SK-N-MC (cell line): ENCODE data around the gene C10orf62.

ENCODE experiments used
- DNase-seq: peaks from one replicate; pipeline ENCODE4 v3.0.0-alpha.2; 2011; ENCODE audit warnings: low read depth, low spot score
- H3K27ac ChIP-seq: fragments of 200-600 bp; sonication (generic); 2 replicates; pipeline ENCODE4 v1.5.1; 2016; ENCODE audit warnings: mixed run types
- H3K36me3 ChIP-seq: fragments of 200-600 bp; sonication (generic); 2 replicates; pipeline ENCODE4 v1.6.1; 2017; ENCODE audit warnings: antibody characterized with exemption, low read length, mixed read lengths; ENCODE audit not compliant: insufficient read depth
- H3K4me3 ChIP-seq: fragments of 200-600 bp; sonication (generic); 2 replicates; pipeline ENCODE4 v1.5.1; 2016
- H3K9ac ChIP-seq: fragments of 200-600 bp; sonication (generic); 2 replicates; pipeline ENCODE4 v1.8.0; 2017; ENCODE audit warnings: mixed run types, mixed read lengths; ENCODE audit not compliant: insufficient read length
- H3K9me3 ChIP-seq: fragments of 200-600 bp; sonication (generic); 2 replicates; pipeline ENCODE4 v1.6.1; 2017; ENCODE audit warnings: low read depth, mild to moderate bottlenecking, antibody characterized with exemption, low read length, moderate library complexity, mixed read lengths
- EZH2 ChIP-seq: fragments of 200-600 bp; sonication (generic); IDR thresholded peaks from one replicate; pipeline ENCODE4 v1.6.1; 2017; ENCODE audit warnings: antibody characterized with exemption
- FOXP2 ChIP-seq: optimal IDR thresholded peaks from 2 replicates; pipeline ENCODE3; 2011; ENCODE audit warnings: mild to moderate bottlenecking, moderate library complexity; ENCODE audit not compliant: insufficient read depth; ENCODE audit errors: extremely low read length, control extremely low read depth
- POLR2AphosphoS5 ChIP-seq: IDR thresholded peaks from 2 replicates; pipeline ENCODE4 v1.6.1; 2012; ENCODE audit warnings: mild to moderate bottlenecking, low read depth, low read length, borderline replicate concordance

The C10orf62 gene

DNA sequence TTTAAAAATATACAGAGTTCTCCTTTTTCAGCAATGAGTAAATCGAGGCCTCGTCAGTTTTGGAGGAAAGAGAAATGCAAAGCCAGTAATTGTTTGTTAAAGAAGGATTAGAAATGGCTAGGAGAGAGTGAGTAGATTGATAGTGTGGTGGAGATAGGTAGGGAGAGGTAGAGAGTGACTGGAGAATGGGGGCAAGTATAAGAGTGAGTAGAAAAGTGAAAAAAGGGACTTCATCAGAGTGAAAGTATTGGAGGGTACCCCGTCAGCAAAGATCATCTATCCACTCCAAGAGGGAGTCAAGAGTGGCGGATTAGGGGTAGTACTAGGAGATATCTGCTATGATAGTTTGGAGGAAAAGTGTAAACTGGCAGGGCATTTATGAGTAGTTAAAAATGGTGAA, 26.2 kb upstream of the C10orf62 start:
- H3K9ac ChIP-seq: no peak overlapping the region
- H3K9me3 ChIP-seq: no peaks in the 10 kb centered on the region
- DNase-seq: no peak
- no peak for TF ChIP-seq FOXP2
- no peak for TF ChIP-seq EZH2
- TF ChIP-seq POLR2AphosphoS5: no peak
- no peaks in the 10 kb centered on the region for H3K36me3 ChIP-seq
- H3K27ac ChIP-seq: no peak overlapping the region
- no peak overlapping the region for H3K4me3 ChIP-seq

GRCh38 chr10:97564776-97565175, 24.7 kb upstream of the C10orf62 start:
- Histone ChIP-seq H3K27ac (no peak overlapping the region), H3K36me3 (no peaks in the 10 kb centered on the region), H3K9me3 (no peaks in the 10 kb centered on the region), H3K9ac (no peak overlapping the region), H3K4me3 (no peak overlapping the region)
- TF ChIP-seq FOXP2: no peak
- TF ChIP-seq POLR2AphosphoS5: no peak
- TF ChIP-seq EZH2: no peak
- no peak for DNase-seq

- H3K4me3 ChIP-seq: no peak overlapping the region
- no peak overlapping the region for H3K27ac ChIP-seq
- no peaks in the 10 kb centered on the region for H3K9me3 ChIP-seq
- no peak overlapping the region for H3K9ac ChIP-seq
- H3K36me3 ChIP-seq: no peaks in the 10 kb centered on the region
- DNase-seq: no peak
- TF ChIP-seq POLR2AphosphoS5 (no peak), FOXP2 (no peak)
Observed at GRCh38 chr10:97566336-97566996, 23.1 kb upstream of the C10orf62 start.

DNA sequence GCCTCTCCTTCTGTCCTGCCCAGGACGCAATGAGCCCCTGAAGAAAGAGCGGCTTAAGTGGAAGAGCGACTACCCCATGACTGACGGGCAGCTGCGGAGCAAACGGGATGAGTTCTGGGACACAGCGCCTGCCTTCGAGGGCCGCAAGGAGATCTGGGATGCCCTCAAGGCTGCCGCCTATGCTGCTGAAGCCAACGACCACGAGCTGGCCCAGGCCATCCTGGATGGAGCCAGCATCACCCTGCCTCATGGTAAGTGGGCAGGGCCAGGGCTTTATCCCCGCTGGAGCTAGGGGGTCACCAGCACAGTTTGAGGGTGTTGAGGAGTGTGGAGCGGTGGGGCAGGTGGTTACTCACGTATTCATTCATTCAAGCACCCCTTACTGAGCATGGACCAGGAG, 21.6 kb upstream of the C10orf62 start:
- Histone ChIP-seq H3K36me3 (no peaks in the 10 kb centered on the region), H3K9ac (no peak overlapping the region), H3K9me3 (no peaks in the 10 kb centered on the region), H3K4me3 (no peak overlapping the region), H3K27ac (no peak overlapping the region)
- TF ChIP-seq EZH2 (no peak), FOXP2 (no peak), POLR2AphosphoS5 (no peak)
- no peak for DNase-seq

DNA sequence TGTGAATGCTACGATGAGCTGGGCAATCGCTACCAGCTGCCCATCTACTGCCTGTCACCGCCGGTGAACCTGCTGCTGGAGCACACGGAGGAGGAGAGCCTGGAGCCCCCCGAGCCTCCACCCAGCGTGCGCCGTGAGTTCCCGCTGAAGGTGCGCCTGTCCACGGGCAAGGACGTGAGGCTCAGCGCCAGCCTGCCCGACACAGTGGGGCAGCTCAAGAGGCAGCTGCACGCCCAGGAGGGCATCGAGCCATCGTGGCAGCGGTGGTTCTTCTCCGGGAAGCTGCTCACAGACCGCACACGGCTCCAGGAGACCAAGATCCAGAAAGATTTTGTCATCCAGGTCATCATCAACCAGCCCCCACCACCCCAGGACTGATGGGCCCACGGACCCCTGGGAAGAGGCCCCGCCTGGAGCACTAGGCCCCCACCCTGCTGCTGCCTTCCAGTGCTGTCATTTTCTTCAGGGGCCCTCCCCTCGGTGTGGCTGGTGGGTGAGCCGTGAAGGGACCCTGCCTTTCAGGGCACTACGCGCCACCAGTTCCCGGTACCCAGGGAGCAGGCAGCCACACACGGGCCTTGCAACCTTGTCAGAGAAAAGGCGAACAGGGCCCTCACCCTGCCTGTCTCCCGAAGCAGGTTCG, 19.3 kb upstream of the C10orf62 start:
- no peak overlapping the region for H3K9ac ChIP-seq

DNA sequence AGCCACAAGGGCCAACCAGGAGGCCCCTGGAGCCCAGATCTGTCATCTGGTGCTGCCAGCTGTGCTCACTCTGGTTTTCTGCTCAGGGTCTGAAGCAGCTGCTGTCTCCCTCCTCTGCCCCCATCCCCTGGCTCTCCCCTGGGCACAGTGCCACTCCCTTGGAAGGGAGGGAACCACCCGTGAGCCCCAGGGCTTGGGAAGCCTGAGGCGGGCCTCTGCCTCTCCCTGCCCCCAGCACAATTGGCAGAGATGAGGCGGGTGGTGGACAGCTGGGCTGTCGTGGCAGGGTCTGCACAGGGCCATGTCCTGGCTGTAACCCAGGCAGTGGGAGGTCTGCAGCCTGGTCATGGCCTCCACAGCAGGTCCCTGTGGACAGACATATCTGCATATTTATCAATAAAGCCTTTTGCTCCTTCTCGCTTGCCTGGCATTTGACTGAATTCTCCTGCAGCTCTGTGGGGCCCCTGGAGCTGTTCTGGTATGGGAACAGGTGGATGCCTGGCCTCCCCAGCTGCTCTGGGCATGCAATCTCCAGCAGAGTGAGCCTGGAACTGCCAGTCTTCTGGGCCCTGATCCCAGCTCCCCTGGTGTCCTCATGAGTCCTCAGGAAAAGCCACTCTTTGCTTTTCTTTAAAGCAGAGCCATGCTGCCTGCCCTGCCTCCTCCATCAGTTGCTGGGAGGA, 18.6 kb upstream of the C10orf62 start:
- Histone ChIP-seq H3K9ac (no peak overlapping the region), H3K27ac (no peak overlapping the region), H3K4me3 (no peak overlapping the region), H3K9me3 (no peaks in the 10 kb centered on the region), H3K36me3 (no peaks in the 10 kb centered on the region)
- DNase-seq: no peak
- TF ChIP-seq EZH2 (no peak), FOXP2 (no peak), POLR2AphosphoS5 (no peak)

More for the DNA sequence above, 19.3 kb upstream of the C10orf62 start:
- Histone ChIP-seq H3K36me3 (no peaks in the 10 kb centered on the region), H3K9me3 (no peaks in the 10 kb centered on the region), H3K4me3 (no peak overlapping the region), H3K27ac (no peak overlapping the region)
- DNase-seq: no peak
- no peak for TF ChIP-seq FOXP2
- no peak for TF ChIP-seq EZH2
- no peak for TF ChIP-seq POLR2AphosphoS5

DNA sequence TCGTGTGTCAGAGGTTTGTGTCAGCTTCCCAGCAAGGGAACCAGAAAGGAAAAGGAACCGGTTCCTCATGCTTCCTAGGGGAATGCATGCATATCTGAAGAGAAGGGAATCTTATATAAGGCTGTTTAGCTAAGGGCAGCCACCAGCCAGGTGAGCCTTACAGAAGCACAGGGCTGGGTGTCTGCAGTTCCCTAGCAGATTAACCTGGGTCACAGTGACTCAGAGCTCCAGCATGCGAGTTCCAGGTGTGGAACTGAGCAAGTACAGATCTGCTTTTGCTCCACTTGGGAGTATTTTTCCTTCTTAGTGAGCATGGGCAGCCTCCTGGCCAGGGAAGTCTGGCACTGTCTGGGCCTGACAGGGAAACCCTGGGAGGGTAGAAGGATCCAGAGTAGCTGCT, 17.9 kb upstream of the C10orf62 start:
- H3K27ac ChIP-seq: no peak overlapping the region
- no peak overlapping the region for H3K9ac ChIP-seq
- no peaks in the 10 kb centered on the region for H3K36me3 ChIP-seq
- no peak for DNase-seq
- no peaks in the 10 kb centered on the region for H3K9me3 ChIP-seq
- no peak for TF ChIP-seq POLR2AphosphoS5
- TF ChIP-seq FOXP2: no peak
- no peak for TF ChIP-seq EZH2
- no peak overlapping the region for H3K4me3 ChIP-seq

- no peak for TF ChIP-seq EZH2
- no peak for TF ChIP-seq POLR2AphosphoS5
- no peak for TF ChIP-seq FOXP2
- H3K9ac ChIP-seq: no peak within 1 kb of the TSS
Observed at GRCh38 chr10:97572214-97572989, 17.1 kb upstream of the C10orf62 start, which contains the start of gene ANKRD2. ANKRD2 (plus strand) TSS chr10:97572779; CDS start chr10:97572789, 10 bp downstream.

More at GRCh38 chr10:97572214-97572989, 17.1 kb upstream of the C10orf62 start, which contains the start of gene ANKRD2:
- H3K36me3 ChIP-seq: no peaks in the 10 kb centered on the region
- H3K4me3 ChIP-seq: no peak within 1 kb of the TSS
- H3K9me3 ChIP-seq: no peaks in the 10 kb centered on the region
- no peak for DNase-seq
- H3K27ac ChIP-seq: no peak within 1 kb of the TSS
